ENCODE results near the gene SENP1. TPM values are rescaled to one million over a fixed set of nuclear protein-coding genes. Genes with fewer than 3 reads are reported as not detected.
"Not testable (repeated sequence)": the region's sequence is repeated elsewhere in the genome, so short reads cannot be mapped to it uniquely, and the experiment has no call there.

Gene SENP1
- polyA plus RNA-seq, 3 donors, result 22.1 to 27.4 (median 23.5) TPM

DNA sequence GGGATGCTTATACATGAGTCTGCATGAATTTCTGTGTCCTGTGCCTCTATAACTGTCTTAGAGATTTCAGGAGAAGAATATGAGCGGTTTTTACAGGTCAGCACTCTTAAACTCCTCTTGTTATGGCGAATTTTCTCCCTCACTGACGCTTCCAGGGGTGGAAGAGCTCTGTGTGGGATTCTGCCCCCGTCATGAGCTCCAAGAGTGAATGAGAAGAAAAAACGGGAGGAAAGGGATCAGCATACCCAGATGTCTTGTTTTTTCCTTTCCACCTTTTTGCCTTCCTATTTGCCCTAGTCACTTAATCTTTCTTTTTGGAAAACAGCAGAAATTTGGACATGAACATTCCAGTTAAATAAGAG is 13.9 kb upstream of the SENP1 start:
- DNase-seq (ENCODE audit: extremely low read depth in 1 of 11, low read depth in 9 of 11, low spot score in 4 of 11), result peak in 1 of 11 donors; percentile 6

DNA sequence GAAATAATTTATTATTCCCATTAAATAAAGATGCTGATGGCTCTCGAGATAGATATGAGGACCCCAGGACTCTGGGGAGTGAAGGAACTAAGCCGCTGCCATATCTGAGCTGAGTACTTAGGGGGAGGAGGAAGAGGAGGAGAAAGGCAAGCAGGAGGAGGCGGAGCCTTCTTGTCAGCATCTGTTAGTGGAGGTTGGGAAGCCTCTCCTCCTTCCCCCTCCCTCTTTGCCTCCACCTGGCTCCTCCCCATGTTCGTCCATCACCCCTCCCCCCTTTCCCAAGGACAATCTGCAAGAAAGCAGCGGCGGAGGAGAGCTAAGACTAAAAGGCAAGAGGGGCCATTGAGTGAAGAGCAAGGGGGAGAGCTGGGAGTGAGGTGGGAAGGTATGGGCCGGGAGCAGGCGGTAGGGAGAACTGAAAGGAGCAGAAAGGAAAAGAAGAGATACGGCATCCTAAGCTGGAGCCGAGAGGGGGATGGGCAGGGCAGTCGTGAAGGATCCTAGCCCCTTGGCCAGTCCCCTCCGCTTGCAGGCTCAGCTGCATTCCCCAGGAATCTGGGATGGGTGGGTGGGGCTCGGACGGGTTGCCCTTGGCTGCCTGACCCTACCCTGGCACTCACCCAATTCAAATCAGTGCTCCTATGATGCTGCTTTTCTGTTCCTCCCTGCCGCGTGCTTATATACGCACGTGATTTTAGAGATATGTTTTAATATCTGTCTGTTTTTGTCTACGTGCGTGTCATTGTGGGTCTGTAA is 13.4 kb upstream of the SENP1 start, which contains the start of gene PFKM:
Gene PFKM, plus strand, starts transcription at position 287 of the 756 bp plus-strand sequence. CDS start 3,411 bp downstream, outside the sequence.
- peak; percentile 78 to 94 (median 85) for DNase-seq (ENCODE audit: extremely low read depth in 1 of 11, low read depth in 9 of 11, low spot score in 4 of 11)

DNA sequence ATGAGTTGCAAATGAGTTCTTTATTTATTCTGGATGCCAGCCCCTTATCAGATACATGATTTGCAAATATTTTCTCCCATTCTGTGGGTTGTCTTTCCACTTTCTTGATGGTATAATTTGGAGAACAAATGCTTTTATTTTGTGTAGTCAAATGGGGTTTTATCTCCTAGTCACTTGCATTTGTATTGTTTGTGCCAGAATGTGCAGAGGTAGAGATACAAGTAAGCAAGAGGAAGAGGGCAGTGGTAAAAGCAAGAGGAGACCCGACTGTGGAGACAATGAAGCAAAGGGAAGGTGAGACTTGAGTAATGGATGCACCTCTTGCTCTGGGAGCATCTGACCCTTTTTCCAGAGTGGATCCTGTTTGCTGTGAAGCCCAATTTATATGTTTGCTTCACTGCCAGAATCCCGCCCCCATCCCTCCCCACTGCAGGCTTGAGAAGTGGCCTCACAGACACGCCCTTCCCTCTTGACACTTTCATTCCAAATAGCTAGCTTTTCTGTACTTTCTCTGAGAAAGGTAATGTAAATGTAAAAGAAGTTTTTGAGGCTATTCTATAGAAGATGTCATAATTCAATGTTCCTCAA is 12.5 kb upstream of the SENP1 start:
- no peak for DNase-seq (ENCODE audit: extremely low read depth in 1 of 11, low read depth in 9 of 11, low spot score in 4 of 11)

DNA sequence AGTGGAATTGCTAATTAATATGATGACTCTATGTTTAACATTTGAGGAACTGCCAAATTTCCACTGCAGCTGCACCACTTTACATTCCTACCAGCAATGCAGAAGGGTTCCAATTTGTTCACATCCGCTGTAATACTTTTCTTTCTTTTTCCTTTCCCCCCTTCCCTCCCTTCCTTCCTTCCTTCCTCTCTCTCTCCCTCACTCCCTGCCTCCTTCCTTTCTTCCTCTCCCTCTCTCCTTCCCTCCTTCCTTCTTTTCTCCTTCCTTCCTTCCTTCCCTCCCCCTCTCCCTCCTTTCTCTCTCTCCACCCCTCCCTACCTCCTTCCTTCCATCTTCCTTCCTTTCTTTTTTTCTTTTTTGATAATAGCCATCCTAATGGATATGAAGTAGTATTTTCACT is 10.1 kb upstream of the SENP1 start:
- no peak for DNase-seq (ENCODE audit: extremely low read depth in 1 of 11, low read depth in 9 of 11, low spot score in 4 of 11)

DNA sequence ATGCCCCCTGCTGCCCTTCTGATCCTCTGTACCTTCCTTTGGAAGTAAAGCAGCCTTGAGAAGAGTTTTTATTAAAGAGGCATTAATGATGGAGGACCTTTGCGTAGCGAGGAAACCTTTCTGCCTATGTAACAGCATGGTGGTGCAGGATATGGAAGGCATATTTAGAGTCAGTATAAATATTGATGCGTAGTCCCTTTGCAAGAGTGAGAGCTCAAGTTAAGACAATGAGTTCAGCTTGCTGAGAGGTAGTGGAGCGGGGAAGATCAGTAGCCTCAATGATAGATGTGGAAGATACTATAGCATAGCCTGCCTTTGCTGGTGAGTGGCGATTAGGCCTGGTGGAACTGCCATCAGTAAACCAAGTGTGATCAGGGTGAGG is 5.4 kb upstream of the SENP1 start:
- DNase-seq (ENCODE audit: extremely low read depth in 1 of 11, low read depth in 9 of 11, low spot score in 4 of 11), result not testable (repeated sequence)

DNA sequence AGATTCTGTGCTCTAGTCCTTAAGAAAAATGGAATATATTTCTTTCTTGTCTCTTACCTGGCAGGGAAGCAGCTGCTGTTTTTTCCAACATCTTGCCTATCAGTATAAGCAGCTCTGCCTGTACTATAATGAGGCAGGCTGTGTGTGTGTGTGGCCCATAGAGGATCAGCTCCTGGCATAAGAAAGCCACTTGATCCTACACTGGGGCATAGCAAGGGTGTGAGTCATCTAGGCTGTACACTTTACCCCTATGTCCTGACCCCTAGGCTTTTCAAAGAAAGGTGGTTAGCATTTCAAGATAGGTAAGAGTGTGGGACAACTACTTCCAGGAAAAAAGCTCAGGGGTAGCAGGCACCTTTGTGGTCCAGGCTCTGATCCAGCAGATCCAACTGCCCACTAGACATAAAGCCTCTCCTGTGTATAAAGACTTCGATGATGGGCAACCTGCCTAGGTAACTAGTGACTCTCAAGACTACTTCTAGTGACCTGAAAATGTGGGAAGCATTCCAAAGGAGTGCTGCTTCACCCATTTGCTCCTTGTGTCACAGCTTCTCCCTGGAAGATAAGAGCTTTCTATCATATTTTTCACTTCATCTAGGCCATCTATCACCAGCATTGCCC is 4.9 kb upstream of the SENP1 start:
- no peak for DNase-seq (ENCODE audit: extremely low read depth in 1 of 11, low read depth in 9 of 11, low spot score in 4 of 11)

DNA sequence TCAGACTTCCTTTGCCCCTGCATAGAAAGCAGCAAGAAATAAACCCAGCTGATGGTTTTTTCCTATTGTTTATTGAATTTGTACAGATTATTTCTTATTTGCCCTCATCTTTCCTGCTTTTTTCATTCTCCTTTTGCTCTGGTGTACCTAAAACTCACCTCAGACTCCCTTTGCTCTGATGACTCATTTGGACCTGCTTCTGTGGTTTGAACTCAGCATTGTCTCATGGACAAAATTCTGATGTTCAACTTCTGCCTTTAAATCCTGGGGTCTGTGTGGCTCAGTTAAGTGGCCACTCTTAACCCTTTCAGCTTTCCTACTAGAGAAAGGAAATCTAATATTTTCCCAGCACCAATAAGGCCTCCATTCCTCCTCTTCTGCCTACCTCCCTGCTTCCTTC is 3.5 kb upstream of the SENP1 start:
- DNase-seq (ENCODE audit: extremely low read depth in 1 of 11, low read depth in 9 of 11, low spot score in 4 of 11), result no peak

DNA sequence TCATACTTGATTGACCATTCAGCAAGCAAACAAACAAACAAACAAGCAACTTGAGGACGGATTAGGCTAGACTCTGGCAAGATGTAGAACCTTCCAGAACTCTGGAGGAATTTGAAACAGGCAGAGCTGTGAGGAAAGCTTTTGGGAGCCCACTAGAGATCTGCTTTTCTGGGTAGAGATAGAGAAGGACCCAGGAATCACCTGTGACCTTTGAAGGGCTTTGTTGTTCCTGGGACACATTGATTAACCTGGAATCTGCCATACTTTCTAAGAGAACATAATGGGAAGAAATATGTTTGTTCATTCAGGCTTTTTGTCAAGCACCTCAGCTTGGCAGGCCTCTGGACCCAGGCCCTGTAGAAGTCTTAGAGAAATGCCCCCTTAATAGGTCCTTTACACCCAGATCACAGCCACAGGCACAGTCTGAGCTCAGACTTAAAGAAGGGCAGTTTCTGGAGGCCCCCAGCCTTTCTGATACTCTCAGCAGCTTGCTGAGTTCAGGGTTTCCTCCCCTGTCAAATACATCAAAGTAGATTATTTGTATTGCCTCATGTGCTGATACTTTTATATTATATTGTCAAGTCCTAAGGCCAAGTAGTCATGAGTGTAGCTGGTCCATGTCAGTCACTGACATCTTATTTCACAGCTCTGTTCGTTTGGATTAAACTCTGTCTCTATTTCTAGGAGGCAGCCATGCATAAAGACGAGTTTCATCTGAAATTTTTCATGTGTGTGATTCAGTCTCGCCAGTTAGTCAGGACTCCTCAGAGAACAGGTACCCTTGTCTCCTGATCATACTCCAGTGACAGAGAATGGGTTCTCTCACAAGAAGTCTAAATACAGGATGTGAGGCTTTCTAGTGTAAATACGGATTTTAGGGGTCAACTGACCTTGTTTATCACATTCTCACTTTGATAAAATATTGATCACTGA is 1.1 kb upstream of the SENP1 start:
- DNase-seq (ENCODE audit: extremely low read depth in 1 of 11, low read depth in 9 of 11, low spot score in 4 of 11), result no peak

DNA sequence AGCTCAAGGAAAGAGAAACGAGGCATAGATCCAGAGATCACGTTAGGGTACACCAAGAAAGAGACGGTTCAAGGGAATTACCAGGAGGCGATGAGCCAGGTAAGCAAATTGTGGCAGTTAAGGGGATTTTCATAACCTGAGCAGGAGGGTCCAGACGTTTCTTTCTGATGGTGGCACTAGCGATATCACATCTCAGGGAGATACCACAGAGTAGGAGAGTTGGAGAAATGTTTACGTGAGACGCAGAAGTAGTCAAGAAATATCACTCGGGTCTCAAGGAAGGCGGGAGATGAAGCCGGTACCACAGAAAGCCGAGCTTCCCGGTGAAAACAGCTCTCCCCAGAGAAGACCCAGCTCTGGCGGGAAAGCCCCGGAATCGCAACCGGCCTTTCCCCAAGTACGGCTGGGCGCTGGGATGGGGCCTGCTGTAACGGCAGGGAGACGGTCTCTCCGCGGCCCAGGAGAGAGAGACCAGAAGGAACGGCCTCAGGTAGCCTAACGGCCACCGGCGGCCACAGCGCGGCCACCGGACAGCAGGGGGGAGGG is 485 bp downstream of the SENP1 start:
- DNase-seq (ENCODE audit: extremely low read depth in 1 of 11, low read depth in 9 of 11, low spot score in 4 of 11), result peak in 2 of 11 donors; percentile 24

DNA sequence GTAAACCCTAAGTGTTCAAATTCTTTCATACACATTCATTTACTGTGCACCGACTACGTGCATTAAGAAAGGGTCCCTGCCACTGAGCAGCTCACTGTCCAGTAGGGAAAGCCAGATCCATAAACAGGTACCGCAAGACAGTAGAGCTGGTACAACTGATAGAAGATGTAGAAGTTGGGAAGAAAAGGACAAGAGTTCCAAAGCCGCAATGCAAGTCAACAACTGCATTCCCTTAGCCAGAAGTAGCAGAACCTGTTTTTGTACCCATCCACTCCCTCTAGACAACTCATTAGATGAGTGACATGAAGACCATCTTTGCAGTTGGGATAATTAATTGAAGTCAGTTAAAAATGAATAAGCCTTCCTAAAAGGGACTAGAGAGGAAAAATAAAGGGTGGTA is 1.3 kb downstream of the SENP1 start:
- no peak for DNase-seq (ENCODE audit: extremely low read depth in 1 of 11, low read depth in 9 of 11, low spot score in 4 of 11)

DNA sequence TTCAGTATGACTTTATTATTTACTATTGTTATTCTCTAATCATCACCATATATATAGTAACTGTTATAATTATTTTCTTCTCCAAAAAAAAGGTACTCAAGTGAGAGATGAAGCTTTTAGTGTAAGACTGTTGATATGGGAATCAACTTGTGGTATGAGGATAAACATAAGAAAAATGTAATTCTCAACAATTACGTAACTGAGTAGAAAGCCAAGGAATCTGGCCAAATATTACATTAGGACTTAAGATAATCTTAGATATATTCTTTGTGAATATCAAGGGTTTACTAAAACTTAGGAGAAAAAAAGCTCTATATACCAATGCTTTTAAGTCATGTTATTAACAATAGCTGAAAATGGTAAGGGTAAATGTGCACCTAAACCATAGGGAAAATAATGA is 13.3 kb downstream of the SENP1 start:
- DNase-seq (ENCODE audit: extremely low read depth in 1 of 11, low read depth in 9 of 11, low spot score in 4 of 11), result no peak

DNA sequence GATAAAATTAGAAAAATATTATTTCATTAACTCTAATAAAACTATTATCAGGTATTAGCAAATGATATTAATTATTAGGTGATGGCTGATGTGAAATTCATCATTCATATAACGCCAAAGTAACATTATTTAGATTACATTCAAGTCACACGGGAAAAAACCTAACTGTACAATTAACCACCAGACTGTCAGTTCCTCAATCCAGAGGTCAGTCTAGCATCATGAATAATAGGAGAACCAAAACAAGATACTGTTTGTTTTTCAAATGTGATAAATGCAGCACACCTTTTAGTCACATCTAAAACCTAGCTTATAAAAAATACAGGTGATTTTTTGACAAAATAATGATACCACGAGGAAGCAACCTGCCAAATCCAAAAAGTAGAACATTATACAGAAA is 19.6 kb downstream of the SENP1 start:
- no peak for DNase-seq (ENCODE audit: extremely low read depth in 1 of 11, low read depth in 9 of 11, low spot score in 4 of 11)

DNA sequence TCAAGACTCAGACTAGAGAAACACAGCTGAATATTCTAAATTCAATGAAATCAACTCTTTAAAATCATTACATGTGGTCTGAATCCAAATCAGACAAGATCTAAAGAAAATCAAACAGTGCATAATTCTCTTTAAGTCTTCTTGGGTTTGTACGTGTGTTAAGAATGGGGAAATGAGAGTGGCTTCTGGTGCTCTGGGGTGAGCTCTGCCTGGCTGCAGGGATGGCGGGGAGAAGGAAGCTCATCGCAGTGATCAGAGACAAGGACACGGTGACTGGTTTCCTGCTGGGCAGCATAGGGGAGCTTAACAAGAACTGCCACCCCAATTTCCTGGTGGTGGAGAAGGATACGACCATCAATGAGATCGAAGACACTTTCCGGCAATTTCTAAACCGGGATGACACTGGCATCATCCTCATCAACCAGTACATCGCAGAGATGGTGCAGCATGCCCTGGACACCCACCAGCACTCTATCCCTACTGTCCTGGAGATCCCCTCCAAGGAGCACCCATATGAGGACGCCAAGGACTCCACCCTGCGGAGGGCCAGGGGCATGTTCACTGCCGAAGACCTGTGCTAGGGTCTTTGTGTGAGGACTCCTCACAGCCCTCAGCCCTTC is 20.9 kb downstream of the SENP1 start:
- no peak for DNase-seq (ENCODE audit: extremely low read depth in 1 of 11, low read depth in 9 of 11, low spot score in 4 of 11)

DNA sequence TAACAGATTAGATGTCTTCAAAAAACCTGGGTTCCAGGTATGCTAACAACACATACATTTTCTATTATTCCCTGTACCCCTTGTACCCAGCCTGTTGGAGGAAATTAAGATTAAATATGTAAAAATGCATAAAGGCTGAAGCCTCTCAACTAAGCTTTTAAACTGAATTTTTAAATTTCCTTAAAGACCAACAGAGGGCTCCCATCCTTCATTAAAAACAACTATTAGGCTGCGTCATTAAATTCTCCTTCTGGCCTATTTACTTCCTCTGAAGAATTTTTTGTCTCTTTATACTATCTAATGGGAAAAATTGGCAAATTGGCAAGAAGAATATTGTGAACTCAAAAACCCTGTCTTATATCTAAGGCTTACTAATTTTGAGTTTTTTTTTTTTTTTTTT is 21.8 kb downstream of the SENP1 start:
- peak in 1 of 11 donors; percentile 18 for DNase-seq (ENCODE audit: extremely low read depth in 1 of 11, low read depth in 9 of 11, low spot score in 4 of 11)

DNA sequence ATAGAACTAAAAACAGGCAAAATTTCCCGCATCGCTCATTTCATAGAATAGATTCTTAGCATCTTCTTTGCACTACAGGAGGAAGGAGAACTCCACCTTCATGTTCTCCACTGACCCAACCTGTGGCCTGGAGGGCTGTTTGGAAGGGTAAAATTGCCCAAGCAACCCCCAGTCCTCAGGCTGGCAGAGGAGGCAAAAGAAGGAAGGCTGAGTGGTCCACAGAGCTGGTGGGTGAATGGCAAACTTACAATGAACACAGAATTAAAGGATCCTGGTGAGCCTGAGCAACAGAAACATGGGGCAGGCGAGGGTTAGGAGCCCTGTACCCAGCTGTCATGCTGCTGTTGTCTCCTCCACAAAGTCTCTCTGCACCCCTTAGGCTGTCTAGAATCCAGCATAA is 25.1 kb downstream of the SENP1 start:
- DNase-seq (ENCODE audit: extremely low read depth in 1 of 11, low read depth in 9 of 11, low spot score in 4 of 11), result no peak

DNA sequence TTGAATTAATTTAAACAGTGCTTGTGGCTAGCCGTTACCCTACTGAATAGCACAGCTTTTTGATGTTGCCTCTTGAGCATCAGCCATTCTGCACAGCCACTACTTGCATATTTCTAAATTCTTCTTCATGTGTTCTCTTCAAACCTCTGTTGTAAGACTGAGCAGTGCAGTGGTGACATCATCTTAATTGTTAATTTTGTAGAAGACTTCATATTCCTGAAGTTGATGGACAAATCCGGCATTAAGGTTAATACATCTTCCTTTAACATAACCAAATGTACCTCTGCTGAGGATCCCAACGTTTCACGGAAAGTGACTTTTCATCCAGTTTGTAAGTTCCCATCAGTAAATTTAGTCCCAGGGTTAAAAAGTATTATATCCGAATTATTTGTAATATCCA is 25.6 kb downstream of the SENP1 start:
- no peak for DNase-seq (ENCODE audit: extremely low read depth in 1 of 11, low read depth in 9 of 11, low spot score in 4 of 11)

DNA sequence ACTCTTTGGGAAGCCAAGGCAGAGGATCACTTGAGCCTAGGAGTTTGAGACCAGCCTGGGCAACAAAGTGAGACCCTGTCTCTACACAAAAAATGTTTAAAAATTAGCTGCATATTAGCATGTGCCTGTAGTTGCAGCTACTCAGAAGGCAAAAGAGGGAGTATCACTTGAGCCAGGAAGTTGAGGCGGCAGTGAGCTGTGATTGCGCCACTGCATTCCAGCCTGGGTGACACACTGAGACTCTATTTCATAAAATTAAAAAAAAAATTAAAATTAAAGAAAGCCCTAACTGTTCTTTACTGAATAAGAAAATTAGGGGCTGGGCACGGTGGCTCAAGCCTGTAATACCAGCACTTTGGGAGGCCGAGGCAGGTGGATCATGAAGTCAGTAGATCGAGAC is 27.0 kb downstream of the SENP1 start:
- DNase-seq (ENCODE audit: extremely low read depth in 1 of 11, low read depth in 9 of 11, low spot score in 4 of 11), result no peak

DNA sequence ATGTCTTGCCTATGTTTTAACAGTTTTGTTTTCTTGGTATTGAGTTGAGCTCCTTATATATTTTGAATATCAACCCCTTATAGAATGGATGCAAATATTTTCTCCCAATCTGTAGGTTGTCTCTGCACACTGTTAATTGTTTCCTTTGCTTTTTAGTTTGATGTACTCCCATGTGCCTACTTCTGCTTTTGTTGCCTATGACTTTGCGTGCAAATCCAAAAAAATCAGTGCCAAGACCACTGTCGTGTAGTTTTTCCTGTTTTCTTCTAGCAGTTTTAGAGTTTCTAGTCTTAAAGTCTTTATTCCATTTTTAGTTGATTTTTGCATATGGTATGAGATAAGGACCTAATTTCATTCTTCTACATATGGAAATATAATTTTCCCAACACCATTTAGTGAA is 28.8 kb downstream of the SENP1 start:
- no peak for DNase-seq (ENCODE audit: extremely low read depth in 1 of 11, low read depth in 9 of 11, low spot score in 4 of 11)

DNA sequence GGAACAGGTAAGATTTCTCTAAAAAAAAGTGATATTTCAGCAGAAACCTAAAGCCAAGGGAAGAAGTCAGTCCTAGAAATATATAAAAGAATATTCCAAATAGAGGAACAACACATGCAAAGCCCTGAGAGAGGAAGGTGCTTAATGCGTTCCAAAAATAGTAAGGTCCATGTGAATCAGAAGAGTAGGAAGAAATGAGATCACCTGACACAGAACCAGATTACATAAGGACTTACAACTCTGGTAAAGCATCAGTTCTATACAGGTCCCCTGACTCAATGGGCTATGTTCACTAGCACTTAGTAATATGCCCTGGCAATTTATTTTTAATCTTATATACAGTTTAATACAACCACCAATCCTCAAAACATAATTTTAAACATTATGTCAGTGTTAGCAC is 30.0 kb downstream of the SENP1 start:
- DNase-seq (ENCODE audit: extremely low read depth in 1 of 11, low read depth in 9 of 11, low spot score in 4 of 11), result no peak
